ENCODE measurements around the gene ANKRD63. TPM values are rescaled to one million over a fixed set of nuclear protein-coding genes. Genes with fewer than 3 reads are reported as not detected.

ANKRD63 gene
- total and polyA plus RNA-seq, 2 donors (not counting 1 experiment from before 2014, with no cell fraction given): 0.25 TPM; not detected in 1

GRCh38 chr15:40256638-40257235, 26.1 kb downstream of the ANKRD63 start:
- no peak for TF ChIP-seq EZH2 (IDR thresholded peaks at IDR 0.05; ENCODE audit: borderline replicate concordance, insufficient read depth, low read depth, low read length, poor library complexity, severe bottlenecking)
- TF ChIP-seq, protein P1, sequence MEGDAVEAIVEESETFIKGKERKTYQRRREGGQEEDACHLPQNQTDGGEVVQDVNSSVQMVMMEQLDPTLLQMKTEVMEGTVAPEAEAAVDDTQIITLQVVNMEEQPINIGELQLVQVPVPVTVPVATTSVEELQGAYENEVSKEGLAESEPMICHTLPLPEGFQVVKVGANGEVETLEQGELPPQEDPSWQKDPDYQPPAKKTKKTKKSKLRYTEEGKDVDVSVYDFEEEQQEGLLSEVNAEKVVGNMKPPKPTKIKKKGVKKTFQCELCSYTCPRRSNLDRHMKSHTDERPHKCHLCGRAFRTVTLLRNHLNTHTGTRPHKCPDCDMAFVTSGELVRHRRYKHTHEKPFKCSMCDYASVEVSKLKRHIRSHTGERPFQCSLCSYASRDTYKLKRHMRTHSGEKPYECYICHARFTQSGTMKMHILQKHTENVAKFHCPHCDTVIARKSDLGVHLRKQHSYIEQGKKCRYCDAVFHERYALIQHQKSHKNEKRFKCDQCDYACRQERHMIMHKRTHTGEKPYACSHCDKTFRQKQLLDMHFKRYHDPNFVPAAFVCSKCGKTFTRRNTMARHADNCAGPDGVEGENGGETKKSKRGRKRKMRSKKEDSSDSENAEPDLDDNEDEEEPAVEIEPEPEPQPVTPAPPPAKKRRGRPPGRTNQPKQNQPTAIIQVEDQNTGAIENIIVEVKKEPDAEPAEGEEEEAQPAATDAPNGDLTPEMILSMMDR (IDR thresholded peaks at IDR 0.05): no peak
- peaks cover 10 to 17% of the 10 kb centered on the region in 2 donors for H3K4me1 ChIP-seq (ENCODE audit: control insufficient read depth in 2 of 2, insufficient read depth in 2 of 2, low read length in 2 of 2)
- no peak overlapping the region for H2AFZ ChIP-seq (ENCODE audit: insufficient read depth, low read depth, low read length, poor library complexity, severe bottlenecking)
- peaks cover 0 to 22% (median 11%) of the 10 kb centered on the region in 4 experiments for H3K27me3 ChIP-seq (replicated peaks in 1 of 4; ENCODE audit: control extremely low read depth in 1 of 4, control insufficient read depth in 3 of 4, insufficient read depth in 4 of 4, low read length in 3 of 4)
- Mint-ChIP-seq H3K27ac (no peak overlapping the region), H3K27me3 (peaks cover 18% of the 10 kb centered on the region), H3K4me1 (peaks cover 10% of the 10 kb centered on the region), H3K9me3 (ENCODE audit: insufficient read depth) (no peaks in the 10 kb centered on the region), H3K4me3 (no peak overlapping the region)
- ChIA-PET CTCF (interaction anchor here (0.9 kb wide), 1 partner anchor 17 kb away, joined by 3 read pairs; no protein-coding TSS in a partner anchor), POLR2A (no interaction called here)
- H3K9ac ChIP-seq (ENCODE audit: low read length): no peak overlapping the region
- ATAC-seq (ENCODE audit: low read depth): no peak
- no peaks in the 10 kb centered on the region for H3K79me2 ChIP-seq (ENCODE audit: control insufficient read depth, insufficient read depth, low read length)
- peaks cover 0 to 6% (median 0%) of the 10 kb centered on the region in 3 donors for H3K9me3 ChIP-seq (ENCODE audit: control extremely low read depth in 1 of 3, control insufficient read depth in 2 of 3, insufficient read depth in 1 of 3, low read length in 2 of 3)
- H4K20me1 ChIP-seq (ENCODE audit: control insufficient read depth, insufficient read depth, low read length, poor library complexity, severe bottlenecking): no peaks in the 10 kb centered on the region
- no peak overlapping the region for H3K4me2 ChIP-seq (replicated peaks; ENCODE audit: low read depth, low read length, poor library complexity, severe bottlenecking)
- no peaks in the 10 kb centered on the region for H3K36me3 ChIP-seq (replicated peaks in 1 of 2; ENCODE audit: control extremely low read depth in 1 of 2, control insufficient read depth in 1 of 2, extremely low read depth in 1 of 2, insufficient read depth in 2 of 2, low read length in 1 of 2)
- DNase-seq: no peak
- intact Hi-C loops (cut with micrococcal nuclease): no loop called here
- H3K4me3 ChIP-seq (ENCODE audit: control extremely low read depth in 1 of 5, extremely low read depth in 1 of 5, insufficient read depth in 1 of 5, low read depth in 2 of 5, low read length in 4 of 5): no peak overlapping the region
- no peak overlapping the region for H3K27ac ChIP-seq (ENCODE audit: low read length in 2 of 2)
- WGBS (ENCODE audit: insufficient coverage): 94% methylated on average over 16 of the region's 17 CpGs

GRCh38 chr15:40255033-40255432, 27.8 kb downstream of the ANKRD63 start:
- Histone ChIP-seq H3K4me1 (ENCODE audit: control insufficient read depth in 2 of 2, insufficient read depth in 2 of 2, low read length in 2 of 2) (peaks cover 10 to 17% of the 10 kb centered on the region in 2 donors), H4K20me1 (ENCODE audit: control insufficient read depth, insufficient read depth, low read length, poor library complexity, severe bottlenecking) (no peaks in the 10 kb centered on the region), H3K9ac (ENCODE audit: low read length) (no peak overlapping the region), H3K9me3 (ENCODE audit: control extremely low read depth in 1 of 3, control insufficient read depth in 2 of 3, insufficient read depth in 1 of 3, low read length in 2 of 3) (peaks cover 0 to 6% (median 0%) of the 10 kb centered on the region in 3 donors), H3K79me2 (ENCODE audit: control insufficient read depth, insufficient read depth, low read length) (no peaks in the 10 kb centered on the region), H3K27me3 (replicated peaks in 1 of 4; ENCODE audit: control extremely low read depth in 1 of 4, control insufficient read depth in 3 of 4, insufficient read depth in 4 of 4, low read length in 3 of 4) (peaks cover 0 to 33% (median 12%) of the 10 kb centered on the region in 4 experiments), H3K4me2 (replicated peaks; ENCODE audit: low read depth, low read length, poor library complexity, severe bottlenecking) (no peak overlapping the region), H3K36me3 (replicated peaks in 1 of 2; ENCODE audit: control extremely low read depth in 1 of 2, control insufficient read depth in 1 of 2, extremely low read depth in 1 of 2, insufficient read depth in 2 of 2, low read length in 1 of 2) (no peaks in the 10 kb centered on the region), H3K4me3 (ENCODE audit: control extremely low read depth in 1 of 5, extremely low read depth in 1 of 5, insufficient read depth in 1 of 5, low read depth in 2 of 5, low read length in 4 of 5) (no peak overlapping the region), H3K27ac (ENCODE audit: low read length in 2 of 2) (no peak overlapping the region), H2AFZ (ENCODE audit: insufficient read depth, low read depth, low read length, poor library complexity, severe bottlenecking) (no peak overlapping the region)
- Mint-ChIP-seq H3K4me3 (no peak overlapping the region), H3K27ac (no peak overlapping the region), H3K4me1 (peaks cover 10% of the 10 kb centered on the region), H3K9me3 (ENCODE audit: insufficient read depth) (no peaks in the 10 kb centered on the region), H3K27me3 (peaks cover 27% of the 10 kb centered on the region)
- no peak for ATAC-seq (ENCODE audit: low read depth)
- WGBS (ENCODE audit: insufficient coverage): no CpG with 5 or more reads among the region's 4 CpGs
- intact Hi-C loops (cut with micrococcal nuclease): no loop called here
- CTCF ChIA-PET: interaction anchor here (0.6 to 1.6 kb wide), 3 partner anchors 19 to 38 kb away, joined by 3 to 5 read pairs (median 4); no protein-coding TSS in a partner anchor
- POLR2A ChIA-PET: no interaction called here
- no peak for DNase-seq
- TF ChIP-seq, protein P1 (IDR thresholded peaks at IDR 0.05): no peak
- no peak for TF ChIP-seq EZH2 (IDR thresholded peaks at IDR 0.05; ENCODE audit: borderline replicate concordance, insufficient read depth, low read depth, low read length, poor library complexity, severe bottlenecking)

Measured in B cell (primary cell).